Activated CD4-positive, alpha-beta T cell treated with anti-CD3 and anti-CD28 coated beads for 36 hours (primary cell): ENCODE results near the gene DMWD. TPM values are rescaled to one million over a fixed set of nuclear protein-coding genes. Genes with fewer than 3 reads are reported as not detected.
A peak's percentile ranks its signal among the peaks of the same experiment; 100 is the strongest.
"Not testable (repeated sequence)": the region's sequence is repeated elsewhere in the genome, so short reads cannot be mapped to it uniquely, and the experiment has no call there.

Experiments
- ATAC-seq: fragments of 200-7000 bp; cut with Tn5 transposase; one replicate; pipeline ENCODE4 v1.10.0; 2021; ENCODE audit warnings: mild to moderate bottlenecking, moderate library complexity
- CTCF ChIA-PET: fragments of 350-600 bp; sonication (Branson Sonifier 250); formaldehyde crosslinking; loops from one replicate; lab custom pipeline; 2021; ENCODE audit warnings: antibody characterized with exemption; lab: Charles Lee
- POLR2A ChIA-PET: fragments of 350-600 bp; sonication (Branson Sonifier 250); formaldehyde crosslinking; loops from one replicate; lab custom pipeline; 2021; ENCODE audit warnings: antibody characterized with exemption, inconsistent platforms; lab: Charles Lee
- DNase-seq: peaks from one replicate; pipeline ENCODE4 v3.0.0-alpha.2; 2020
- H3K27ac Mint-ChIP-seq: one replicate; pipeline ENCODE4 v1.8.0; 2021; ENCODE audit warnings: mixed read lengths
- H3K27me3 Mint-ChIP-seq: one replicate; pipeline ENCODE4 v1.8.0; 2021; ENCODE audit warnings: mixed read lengths
- H3K36me3 Mint-ChIP-seq: one replicate; pipeline ENCODE4 v1.8.0; 2021; ENCODE audit warnings: low read depth, mixed read lengths
- H3K4me1 Mint-ChIP-seq: one replicate; pipeline ENCODE4 v1.8.0; 2021; ENCODE audit warnings: mixed read lengths
- H3K4me3 Mint-ChIP-seq: one replicate; pipeline ENCODE4 v1.8.0; 2021; ENCODE audit warnings: mild to moderate bottlenecking, moderate library complexity, mixed read lengths
- H3K9me3 Mint-ChIP-seq: one replicate; pipeline ENCODE4 v1.8.0; 2021; ENCODE audit warnings: low read depth, mixed read lengths
- intact Hi-C, 2 experiments: fragments of 100-400 bp; cut with DNase I in 1 of 2; cut with micrococcal nuclease in 1 of 2; formaldehyde crosslinking; loops; one replicate each; pipeline versions ENCODE4 v1.14.2 to v1.15.1; 2022 to 2024; cut with DNase I, micrococcal nuclease
- total RNA-seq, 2 experiments: library from RNA; stranded (reverse); gene quantifications; one replicate each; pipeline ENCODE4 v1.2.3, GENCODE V29; 2021

The DMWD gene
- total RNA-seq, 2 experiments from 2014 or later = 31.1 to 35.1 TPM

- ChIA-PET POLR2A (interaction anchor here (1.1 kb wide), 1 partner anchor 18 kb away, joined by 3 read pairs; no protein-coding TSS in a partner anchor), CTCF (interaction anchor here (0.6 to 14.8 kb wide), 5 partner anchors 12 to 85 kb away, joined by 3 to 126 read pairs (median 5); partner anchors contain the start of gene SIX5)
- H3K27me3 Mint-ChIP-seq = peaks cover 17% of the 10 kb centered on the region
- no peaks in the 10 kb centered on the region for H3K9me3 Mint-ChIP-seq
- H3K4me1 Mint-ChIP-seq = peaks cover 4% of the 10 kb centered on the region
- H3K4me3 Mint-ChIP-seq = no peak overlapping the region
- no peak overlapping the region for H3K27ac Mint-ChIP-seq
- no peaks in the 10 kb centered on the region for H3K36me3 Mint-ChIP-seq
- intact Hi-C loops = no loop called here
- no peak for ATAC-seq
- no peak for DNase-seq
Observed at GRCh38 chr19:45801603-45802175, 9.0 kb upstream of the DMWD start.

GRCh38 chr19:45800070-45800553 is 7.5 kb upstream of the DMWD start:
- no peak overlapping the region for H3K4me3 Mint-ChIP-seq
- peaks cover 22% of the 10 kb centered on the region for H3K27me3 Mint-ChIP-seq
- no peak overlapping the region for H3K27ac Mint-ChIP-seq
- CTCF ChIA-PET = interaction anchor here (0.6 to 14.8 kb wide), 11 partner anchors 13 to 164 kb away, joined by 3 to 126 read pairs (median 9); partner anchors contain the start of genes SIX5 and SYMPK
- no peaks in the 10 kb centered on the region for H3K36me3 Mint-ChIP-seq
- intact Hi-C loops = no loop called here
- DNase-seq (no peak), ATAC-seq (no peak)
- peaks cover 4% of the 10 kb centered on the region for H3K4me1 Mint-ChIP-seq
- no peaks in the 10 kb centered on the region for H3K9me3 Mint-ChIP-seq
- POLR2A ChIA-PET = interaction anchor here (1.3 kb wide), 1 partner anchor 30 kb away, joined by 6 read pairs; the partner anchor contains the start of gene SIX5

- not testable (repeated sequence) for DNase-seq, H3K4me3 Mint-ChIP-seq, H3K4me1 Mint-ChIP-seq, H3K27ac Mint-ChIP-seq, H3K36me3 Mint-ChIP-seq, ATAC-seq, H3K9me3 Mint-ChIP-seq
- ChIA-PET POLR2A (interaction anchor here (0.7 to 1.3 kb wide), 2 partner anchors 10 to 30 kb away, joined by 4 to 6 read pairs; partner anchors contain the start of gene SIX5), CTCF (interaction anchor here (0.6 to 14.8 kb wide), 18 partner anchors 9 to 582 kb away, joined by 3 to 126 read pairs (median 4); partner anchors contain the start of genes SIX5 and SYMPK)
- intact Hi-C loops = loop anchor here (1.0 kb wide), 1 partner anchor 29 kb away; no protein-coding TSS in a partner anchor
- H3K27me3 Mint-ChIP-seq = peaks cover 25% of the 10 kb centered on the region
Observed at GRCh38 chr19:45799541-45799940, 6.9 kb upstream of the DMWD start.

- intact Hi-C loops = loop anchor here (1.0 kb wide), 1 partner anchor 29 kb away; no protein-coding TSS in a partner anchor
- Mint-ChIP-seq H3K27me3 (peaks cover 26% of the 10 kb centered on the region), H3K27ac (no peak overlapping the region), H3K36me3 (no peaks in the 10 kb centered on the region), H3K4me3 (no peak overlapping the region), H3K4me1 (peaks cover 5% of the 10 kb centered on the region), H3K9me3 (no peaks in the 10 kb centered on the region)
- DNase-seq = peak; percentile 76
- ChIA-PET CTCF (interaction anchor here (0.6 to 14.8 kb wide), 17 partner anchors 9 to 582 kb away, joined by 3 to 126 read pairs (median 4); partner anchors contain the start of genes SIX5 and SYMPK), POLR2A (interaction anchor here (0.7 to 1.3 kb wide), 2 partner anchors 10 to 29 kb away, joined by 4 to 6 read pairs; partner anchors contain the start of gene SIX5)
- ATAC-seq = peak; percentile 92
Observed at GRCh38 chr19:45798995-45799517, 6.4 kb upstream of the DMWD start.

- Mint-ChIP-seq H3K4me3 (no peak overlapping the region), H3K9me3 (no peaks in the 10 kb centered on the region), H3K36me3 (peaks cover 13% of the 10 kb centered on the region), H3K4me1 (peaks cover 34% of the 10 kb centered on the region), H3K27ac (no peak overlapping the region), H3K27me3 (peaks cover 22% of the 10 kb centered on the region)
- intact Hi-C loops = loop anchor here (5.0 kb wide), 2 partner anchors 68 to 352 kb away; partner anchors contain the start of genes FOXA3 (in 1 of the 2) and SYMPK (in 1 of the 2)
- ATAC-seq (no peak), DNase-seq (no peak)
- ChIA-PET CTCF (interaction anchor here (0.6 to 14.8 kb wide), 2 partner anchors 23 to 120 kb away, joined by 3 to 126 read pairs; partner anchors contain the start of genes NANOS2 and SIX5), POLR2A (interaction anchor here (0.6 kb wide), 1 partner anchor 893 kb away, joined by 3 read pairs; no protein-coding TSS in a partner anchor)
Observed at GRCh38 chr19:45794627-45795026, 2.0 kb upstream of the DMWD start.

- peaks cover 21% of the 10 kb centered on the region for H3K36me3 Mint-ChIP-seq
- intact Hi-C loops = loop anchor here (2.0 to 5.0 kb wide), 3 partner anchors 23 to 352 kb away; partner anchors contain the start of genes FOXA3 (in 1 of the 2) and SYMPK (in 1 of the 2)
- H3K27me3 Mint-ChIP-seq = peaks cover 19% of the 10 kb centered on the region
- ATAC-seq (no peak), DNase-seq (no peak)
- no peak overlapping the region for H3K27ac Mint-ChIP-seq
- ChIA-PET CTCF (interaction anchor here (0.6 to 14.8 kb wide), 3 partner anchors 22 to 1451 kb away, joined by 3 to 126 read pairs (median 4); partner anchors contain the start of genes NANOS2 and SIX5), POLR2A (interaction anchor here (0.6 kb wide), 1 partner anchor 894 kb away, joined by 3 read pairs; no protein-coding TSS in a partner anchor)
- H3K9me3 Mint-ChIP-seq = no peaks in the 10 kb centered on the region
- no peak overlapping the region for H3K4me3 Mint-ChIP-seq
- peaks cover 31% of the 10 kb centered on the region for H3K4me1 Mint-ChIP-seq
Observed at GRCh38 chr19:45793876-45794275, 1.2 kb upstream of the DMWD start.

GRCh38 chr19:45793178-45793564 is 526 bp upstream of the DMWD start:
- Mint-ChIP-seq H3K4me1 (peaks cover 30% of the 10 kb centered on the region), H3K9me3 (no peaks in the 10 kb centered on the region), H3K27ac (no peak overlapping the region), H3K27me3 (peaks cover 18% of the 10 kb centered on the region), H3K36me3 (peaks cover 28% of the 10 kb centered on the region), H3K4me3 (peak overlapping the region; percentile 64)
- intact Hi-C loops = loop anchor here (2.0 to 5.0 kb wide), 3 partner anchors 24 to 351 kb away; partner anchors contain the start of genes FOXA3 (in 1 of the 2) and SYMPK (in 1 of the 2)
- CTCF ChIA-PET = interaction anchor here (0.5 to 14.8 kb wide), 4 partner anchors 22 to 1063 kb away, joined by 3 to 126 read pairs (median 4); partner anchors contain the start of gene SIX5
- no peak for DNase-seq
- ATAC-seq = no peak
- POLR2A ChIA-PET = interaction anchor here (0.6 to 1.4 kb wide), 4 partner anchors 22 to 1350 kb away, joined by 4 to 11 read pairs (median 4); partner anchors contain the start of gene SIX5

GRCh38 chr19:45791744-45792469 is 738 bp downstream of the DMWD start:
- DNase-seq = peak; percentile 42
- Mint-ChIP-seq H3K4me3 (peak overlapping the region; percentile 95), H3K27ac (peak overlapping the region; percentile 75), H3K27me3 (peaks cover 15% of the 10 kb centered on the region), H3K9me3 (no peaks in the 10 kb centered on the region), H3K36me3 (peaks cover 38% of the 10 kb centered on the region), H3K4me1 (peaks cover 30% of the 10 kb centered on the region)
- peak; percentile 2 for ATAC-seq
- CTCF ChIA-PET = interaction anchor here (0.5 to 14.8 kb wide), 3 partner anchors 20 to 196 kb away, joined by 3 to 126 read pairs (median 3); partner anchors contain the start of gene SIX5
- intact Hi-C loops = loop anchor here (1.0 to 5.0 kb wide), 17 partner anchors 13 to 753 kb away; partner anchors contain the start of genes SYMPK (in 2 of the 2), CCDC61 (in 1 of the 2), CLASRP (in 1 of the 2) and FBXO46 (in 1 of the 2)
- POLR2A ChIA-PET = interaction anchor here (1.4 kb wide), 1 partner anchor 23 kb away, joined by 11 read pairs; the partner anchor contains the start of gene SIX5

GRCh38 chr19:45790942-45791341 is 1.7 kb downstream of the DMWD start:
- DNase-seq = no peak
- peak overlapping the region; percentile 95 for H3K4me3 Mint-ChIP-seq
- no peak for ATAC-seq
- intact Hi-C loops = loop anchor here (5.0 kb wide), 2 partner anchors 71 to 349 kb away; partner anchors contain the start of genes FOXA3 (in 1 of the 2) and SYMPK (in 1 of the 2)
- ChIA-PET POLR2A (no interaction called here), CTCF (interaction anchor here (0.5 to 14.8 kb wide), 3 partner anchors 8 to 68 kb away, joined by 3 to 126 read pairs (median 5); partner anchors contain the start of gene SIX5)
- H3K4me1 Mint-ChIP-seq = peaks cover 30% of the 10 kb centered on the region
- H3K27me3 Mint-ChIP-seq = peaks cover 15% of the 10 kb centered on the region
- no peaks in the 10 kb centered on the region for H3K9me3 Mint-ChIP-seq
- H3K27ac Mint-ChIP-seq = no peak overlapping the region
- peaks cover 45% of the 10 kb centered on the region for H3K36me3 Mint-ChIP-seq
